NCI-H2196 (cell line): ENCODE data around the gene ZFP36L1.

Experiments used
- DNase-seq: peaks from one replicate; lab custom pipeline; 2025; ENCODE audit not compliant: unreplicated experiment; lab: John Stamatoyannopoulos, UW

The ZFP36L1 gene

GRCh38 chr14:68784978-68785533 is 7.8 kb downstream of the ZFP36L1 start:
- no peak for DNase-seq

- DNase-seq, result peak; percentile 36
Measured at GRCh38 chr14:68784226-68784910, 8.5 kb downstream of the ZFP36L1 start.

- DNase-seq, result peak; percentile 15
Measured at GRCh38 chr14:68783408-68784225, 9.2 kb downstream of the ZFP36L1 start.

- no peak for DNase-seq
Measured at GRCh38 chr14:68782091-68782981, 10.5 kb downstream of the ZFP36L1 start.

- no peak for DNase-seq
Measured at GRCh38 chr14:68781161-68782021, 11.5 kb downstream of the ZFP36L1 start.

- DNase-seq, result no peak
Measured at GRCh38 chr14:68780358-68781160, 12.3 kb downstream of the ZFP36L1 start.

GRCh38 chr14:68779761-68780323 is 13.0 kb downstream of the ZFP36L1 start:
- no peak for DNase-seq

- no peak for DNase-seq
Measured at GRCh38 chr14:68777644-68778043, 15.2 kb downstream of the ZFP36L1 start.

GRCh38 chr14:68775614-68776126 is 17.2 kb downstream of the ZFP36L1 start:
- DNase-seq, result no peak

- DNase-seq, result no peak
Measured at GRCh38 chr14:68774771-68775613, 17.9 kb downstream of the ZFP36L1 start.

- DNase-seq, result no peak
Measured at GRCh38 chr14:68772761-68773381, 20.0 kb downstream of the ZFP36L1 start.

- no peak for DNase-seq
Measured at GRCh38 chr14:68771631-68772030, 21.2 kb downstream of the ZFP36L1 start.

GRCh38 chr14:68770553-68771286 is 22.1 kb downstream of the ZFP36L1 start:
- no peak for DNase-seq

- DNase-seq, result no peak
Measured at GRCh38 chr14:68770051-68770450, 22.8 kb downstream of the ZFP36L1 start.

GRCh38 chr14:68768316-68768715 is 24.6 kb downstream of the ZFP36L1 start:
- DNase-seq, result no peak

- DNase-seq, result no peak
Measured at GRCh38 chr14:68767248-68767645, 25.6 kb downstream of the ZFP36L1 start.
